ENCODE results near the gene SLC25A25. TPM values are rescaled to one million over a fixed set of nuclear protein-coding genes. Genes with fewer than 3 reads are reported as not detected.

SLC25A25 gene
- total and polyA plus RNA-seq, 2 donors (not counting 3 experiments of a cell fraction or from before 2014, with no cell fraction given) = 18.1 to 20.2 TPM

GRCh38 chr9:128121466-128121810 is 53.4 kb downstream of the SLC25A25 start:
- Histone ChIP-seq H3K9me3 (replicated peaks; ENCODE audit: control insufficient read depth, insufficient read depth, low read length) (no peaks in the 10 kb centered on the region), H3K9ac (replicated peaks; ENCODE audit: extremely low read depth, insufficient read depth, low read length) (no peak overlapping the region), H3K4me2 (ENCODE audit: insufficient read depth, low read length) (no peak overlapping the region), H3K27ac (ENCODE audit: insufficient read depth, low read depth, low read length) (no peak overlapping the region), H3K27me3 (ENCODE audit: control insufficient read depth in 2 of 2, insufficient read depth in 2 of 2, low read length in 2 of 2) (no peaks in the 10 kb centered on the region), H2AFZ (ENCODE audit: low read depth, low read length) (no peak overlapping the region), H3K4me3 (replicated peaks in 1 of 3; ENCODE audit: insufficient read depth in 1 of 3, low read depth in 1 of 3, low read length in 3 of 3) (no peak overlapping the region), H3K79me2 (ENCODE audit: control insufficient read depth, insufficient read depth, low read length) (peaks cover 3% of the 10 kb centered on the region), H4K20me1 (replicated peaks; ENCODE audit: control insufficient read depth, extremely low read depth, insufficient read depth, low read length) (no peaks in the 10 kb centered on the region), H3K36me3 (ENCODE audit: control insufficient read depth in 2 of 2, extremely low read depth in 1 of 2, insufficient read depth in 2 of 2, low read length in 2 of 2) (peaks cover 0 to 16% of the 10 kb centered on the region in 2 experiments), H3K9me1 (replicated peaks; ENCODE audit: control insufficient read depth, extremely low read depth, insufficient read depth, low read length) (no peaks in the 10 kb centered on the region), H3K4me1 (ENCODE audit: control insufficient read depth, extremely low read depth, insufficient read depth, low read length) (peaks cover 6% of the 10 kb centered on the region)
- CTCF ChIA-PET = interaction anchor here (1.3 kb wide), 1 partner anchor 178 kb away, joined by 3 read pairs; no protein-coding TSS in a partner anchor
- DNase-seq (ENCODE audit: low read depth, low spot score) (no peak), FAIRE-seq (no peak)
- intact Hi-C loops (cut with micrococcal nuclease) (no loop called here), dilution Hi-C loops (cut with MboI; ENCODE audit: extremely low pct_ligation_motif_present, low sequenced_read_pairs) (no loop called here)
- no peak for TF ChIP-seq POLR2AphosphoS5 (IDR thresholded peaks at IDR 0.05; ENCODE audit: insufficient read depth, low read depth, low read length)
- no peak for TF ChIP-seq POLR2A (IDR thresholded peaks at IDR 0.05; ENCODE audit: low read depth, low read length)
- no peak for TF ChIP-seq EZH2 (IDR thresholded peaks at IDR 0.05; ENCODE audit: borderline replicate concordance, low read depth, low read length, severe bottlenecking)
- TF ChIP-seq CTCF (IDR thresholded peaks at IDR 0.05; ENCODE audit: extremely low read depth in 1 of 2, insufficient read depth in 1 of 2, low read depth in 1 of 2, low read length in 2 of 2) = no peak
- TF ChIP-seq GATA2 (IDR thresholded peaks at IDR 0.05; ENCODE audit: insufficient read depth, insufficient read length, low read depth, low read length) = no peak
- TF ChIP-seq FOS (IDR thresholded peaks at IDR 0.05; ENCODE audit: borderline replicate concordance, insufficient read depth, low read length) = no peak
- no peak for TF ChIP-seq MYC (IDR thresholded peaks at IDR 0.05; ENCODE audit: low read depth, low read length)
- no peak for TF ChIP-seq JUN (IDR thresholded peaks at IDR 0.05; ENCODE audit: borderline replicate concordance, insufficient read depth, insufficient read length, low read depth)
- TF ChIP-seq MAX (IDR thresholded peaks at IDR 0.05; ENCODE audit: insufficient read depth, insufficient read length) = no peak
- BruUV-seq (replicated peaks) = no TSS peak
- POLR2A ChIA-PET = no interaction called here

Data from endothelial cell of umbilical vein (primary cell).